Loucy (cell line): ENCODE results near the gene PUS3.

Source experiments
- H2AFZ ChIP-seq: fragments of 200-600 bp; sonication (generic); 2 replicates; pipeline ENCODE4 v1.6.0; 2016; ENCODE audit warnings: antibody characterized with exemption, mild to moderate bottlenecking, low read length, moderate library complexity
- H3F3A ChIP-seq: fragments of 200-600 bp; 2 replicates; pipeline ENCODE4 v1.6.0; 2016; ENCODE audit warnings: antibody characterized with exemption, low read depth, mild to moderate bottlenecking
- H3K27me3 ChIP-seq: fragments of 200-600 bp; sonication (generic); 2 replicates; pipeline ENCODE4 v1.6.1; 2014; ENCODE audit warnings: low read length, mild to moderate bottlenecking; ENCODE audit not compliant: insufficient read depth, poor library complexity, severe bottlenecking
- H3K36me3 ChIP-seq: fragments of 200-600 bp; sonication (generic); 2 replicates; pipeline ENCODE4 v1.6.1; 2016; ENCODE audit warnings: low read length; ENCODE audit not compliant: insufficient read depth
- H3K4me1 ChIP-seq: fragments of 200-600 bp; sonication (generic); 2 replicates; pipeline ENCODE4 v1.5.1; 2014; ENCODE audit warnings: low read length, mild to moderate bottlenecking; ENCODE audit not compliant: insufficient read depth, poor library complexity, severe bottlenecking
- H3K4me2 ChIP-seq: fragments of 200-600 bp; sonication (generic); 2 replicates; pipeline ENCODE4 v1.6.0; 2014; ENCODE audit warnings: antibody characterized with exemption, low read length, low read depth, mild to moderate bottlenecking; ENCODE audit not compliant: poor library complexity, severe bottlenecking
- H3K4me3 ChIP-seq: fragments of 200-600 bp; sonication (generic); 2 replicates; pipeline ENCODE4 v1.5.1; 2014; ENCODE audit warnings: low read length, mild to moderate bottlenecking, mixed read lengths; ENCODE audit not compliant: poor library complexity, severe bottlenecking
- H3K79me2 ChIP-seq: fragments of 200-600 bp; sonication (generic); 2 replicates; pipeline ENCODE4 v1.6.1; 2014; ENCODE audit warnings: low read length; ENCODE audit not compliant: insufficient read depth
- H3K9ac ChIP-seq: fragments of 200-600 bp; sonication (generic); 2 replicates; pipeline ENCODE4 v1.6.0; 2014; ENCODE audit warnings: mild to moderate bottlenecking, low read depth, low read length, moderate library complexity; ENCODE audit not compliant: poor library complexity, severe bottlenecking
- H3K9me2 ChIP-seq: fragments of 200-600 bp; sonication (generic); replicated peaks from 2 replicates; pipeline ENCODE4 v1.6.1; 2016; ENCODE audit warnings: low read depth, low read length, mixed read lengths
- H3K9me3 ChIP-seq: fragments of 200-600 bp; sonication (generic); 2 replicates; pipeline ENCODE4 v1.6.1; 2014; ENCODE audit warnings: mild to moderate bottlenecking, antibody characterized with exemption, low read length, low read depth; ENCODE audit not compliant: insufficient read depth
- H4K20me1 ChIP-seq: fragments of 200-600 bp; sonication (generic); 2 replicates; pipeline ENCODE4 v1.6.0; 2014; ENCODE audit warnings: antibody characterized with exemption, low read length, mild to moderate bottlenecking; ENCODE audit not compliant: insufficient read depth, poor library complexity, severe bottlenecking
- CTCF ChIP-seq: fragments of 200-600 bp; sonication (generic); conservative IDR thresholded peaks from 2 replicates; pipeline ENCODE4 v1.5.1; 2014; ENCODE audit warnings: mild to moderate bottlenecking, antibody characterized with exemption, low read length
- EZH2phosphoT487 ChIP-seq: fragments of 200-600 bp; IDR thresholded peaks from 2 replicates; pipeline ENCODE4 v1.6.1; 2018; ENCODE audit warnings: antibody characterized with exemption, mild to moderate bottlenecking, moderate library complexity, borderline replicate concordance

Gene PUS3

DNA sequence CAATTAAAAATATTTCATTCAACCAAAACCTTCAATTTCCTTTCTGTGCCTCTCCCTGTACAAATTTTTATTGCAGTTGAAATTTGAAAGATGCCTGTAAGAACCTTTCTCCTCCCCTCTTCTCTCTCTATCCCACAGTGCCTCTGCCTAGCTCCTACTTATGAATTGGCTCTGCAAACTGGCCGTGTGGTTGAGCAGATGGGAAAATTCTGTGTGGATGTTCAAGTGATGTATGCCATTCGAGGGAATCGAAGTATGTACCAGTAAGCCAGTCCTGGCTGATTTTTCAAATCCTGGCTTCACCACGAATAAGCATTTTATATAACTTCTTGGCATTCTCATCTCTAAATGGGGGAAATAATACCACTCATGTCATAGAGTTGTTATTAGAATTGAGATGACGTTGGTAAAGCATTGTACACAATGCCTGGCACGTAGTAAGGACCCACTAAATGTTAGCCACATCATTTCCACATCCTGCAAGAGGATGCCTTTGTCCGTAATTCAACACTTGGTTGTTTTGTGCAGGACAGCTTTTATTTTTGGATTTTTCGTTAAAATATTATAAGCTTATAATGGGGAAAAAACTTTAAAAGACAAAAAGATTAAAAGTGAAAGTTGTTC lies 7.3 kb upstream of the PUS3 start:
- no peaks in the 10 kb centered on the region for H3K79me2 ChIP-seq

DNA sequence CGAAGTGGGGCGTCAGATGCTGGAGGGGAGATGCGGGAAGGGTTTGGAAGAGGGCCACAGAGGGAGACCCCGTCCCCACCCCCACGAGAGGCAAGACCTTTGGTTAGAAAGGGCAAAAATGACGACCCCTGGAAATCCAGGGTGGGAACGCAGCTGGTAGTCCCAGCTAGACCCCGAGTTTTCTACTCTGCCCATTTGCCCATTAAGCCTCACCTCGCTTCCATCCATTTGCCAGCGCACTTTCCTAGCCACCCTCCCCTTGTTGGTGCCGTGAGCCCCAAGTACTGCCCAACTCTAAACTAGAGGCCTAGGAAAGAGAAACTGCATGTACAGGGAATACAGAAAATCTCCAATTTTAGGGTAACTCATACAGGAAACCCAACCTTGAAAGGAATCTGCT lies 1.7 kb upstream of the PUS3 start:
- no peaks in the 10 kb centered on the region for H3K9me3 ChIP-seq
- no peak overlapping the region for H2AFZ ChIP-seq
- H3K27me3 ChIP-seq: no peaks in the 10 kb centered on the region
- H3K9ac ChIP-seq: no peak overlapping the region
- H4K20me1 ChIP-seq: peaks cover 3% of the 10 kb centered on the region
- H3K4me1 ChIP-seq: peaks cover 9% of the 10 kb centered on the region
- no peaks in the 10 kb centered on the region for H3K9me2 ChIP-seq
- H3K4me3 ChIP-seq: no peak overlapping the region
- H3K4me2 ChIP-seq: no peak overlapping the region
- H3K79me2 ChIP-seq: peaks cover 24% of the 10 kb centered on the region; the same call in 1 of the 2 replicates
- no peaks in the 10 kb centered on the region for H3F3A ChIP-seq
- TF ChIP-seq EZH2phosphoT487 (no peak), CTCF (no peak)
- H3K36me3 ChIP-seq: peaks cover 7% of the 10 kb centered on the region; the same call in 1 of the 2 replicates

More for the DNA sequence above, 7.3 kb upstream of the PUS3 start:
- Histone ChIP-seq H3K9me3 (no peaks in the 10 kb centered on the region), H3K27me3 (no peaks in the 10 kb centered on the region), H3K4me3 (no peak overlapping the region), H3F3A (no peaks in the 10 kb centered on the region), H3K9me2 (no peaks in the 10 kb centered on the region), H3K4me2 (no peak overlapping the region), H3K9ac (no peak overlapping the region), H3K4me1 (no peaks in the 10 kb centered on the region), H3K36me3 (no peaks in the 10 kb centered on the region), H4K20me1 (no peaks in the 10 kb centered on the region), H2AFZ (no peak overlapping the region)
- no peak for TF ChIP-seq EZH2phosphoT487
- TF ChIP-seq CTCF: no peak

GRCh38 chr11:125903711-125904659 lies 979 bp upstream of the PUS3 start, which contains the start of gene DDX25:
Gene DDX25, plus strand, starts transcription at chr11:125904508. Its CDS starts 10 bp downstream, at chr11:125904518.
- Histone ChIP-seq H3K4me1 (peaks cover 9% of the 10 kb centered on the region), H3K27me3 (no peaks in the 10 kb centered on the region), H3K4me2 (peak within 1 kb of the TSS; percentile 73), H3K9ac (no peak within 1 kb of the TSS), H3K36me3 (peaks cover 14% of the 10 kb centered on the region; the same call in 1 of the 2 replicates), H4K20me1 (peaks cover 3% of the 10 kb centered on the region), H2AFZ (no peak within 1 kb of the TSS), H3K4me3 (peak within 1 kb of the TSS; percentile 93), H3K79me2 (peaks cover 31% of the 10 kb centered on the region; the same call in 1 of the 2 replicates), H3F3A (no peaks in the 10 kb centered on the region), H3K9me3 (no peaks in the 10 kb centered on the region), H3K9me2 (no peaks in the 10 kb centered on the region)
- TF ChIP-seq EZH2phosphoT487 (no peak), CTCF (no peak)
